NCI-H345 (cell line): ENCODE measurements around the gene SLC37A2.

ENCODE experiments used
- DNase-seq: peaks from one replicate; lab custom pipeline; 2025; lab: John Stamatoyannopoulos, UW

Gene SLC37A2

GRCh38 chr11:125071435-125071834, 8.3 kb downstream of the SLC37A2 start:
- no peak for DNase-seq

DNA sequence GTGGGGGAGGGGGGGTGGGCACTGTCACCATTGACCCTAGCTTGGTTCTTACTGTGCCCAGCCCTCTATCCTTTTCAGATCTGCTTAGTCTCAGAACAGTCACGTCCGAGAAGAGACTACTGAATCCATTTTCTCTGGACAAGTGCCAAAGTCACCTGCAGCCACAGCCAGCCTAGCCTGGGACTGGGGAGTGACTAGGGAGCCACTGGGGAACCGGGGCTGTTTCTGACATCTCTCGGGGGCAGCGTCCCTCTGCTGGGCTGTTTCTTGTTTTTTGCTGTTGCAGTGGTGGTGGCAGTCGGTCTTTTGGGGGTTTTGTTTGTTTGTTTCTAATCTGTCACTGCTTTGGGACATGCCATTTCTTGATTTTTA, 8.7 kb downstream of the SLC37A2 start:
- DNase-seq, result no peak

DNA sequence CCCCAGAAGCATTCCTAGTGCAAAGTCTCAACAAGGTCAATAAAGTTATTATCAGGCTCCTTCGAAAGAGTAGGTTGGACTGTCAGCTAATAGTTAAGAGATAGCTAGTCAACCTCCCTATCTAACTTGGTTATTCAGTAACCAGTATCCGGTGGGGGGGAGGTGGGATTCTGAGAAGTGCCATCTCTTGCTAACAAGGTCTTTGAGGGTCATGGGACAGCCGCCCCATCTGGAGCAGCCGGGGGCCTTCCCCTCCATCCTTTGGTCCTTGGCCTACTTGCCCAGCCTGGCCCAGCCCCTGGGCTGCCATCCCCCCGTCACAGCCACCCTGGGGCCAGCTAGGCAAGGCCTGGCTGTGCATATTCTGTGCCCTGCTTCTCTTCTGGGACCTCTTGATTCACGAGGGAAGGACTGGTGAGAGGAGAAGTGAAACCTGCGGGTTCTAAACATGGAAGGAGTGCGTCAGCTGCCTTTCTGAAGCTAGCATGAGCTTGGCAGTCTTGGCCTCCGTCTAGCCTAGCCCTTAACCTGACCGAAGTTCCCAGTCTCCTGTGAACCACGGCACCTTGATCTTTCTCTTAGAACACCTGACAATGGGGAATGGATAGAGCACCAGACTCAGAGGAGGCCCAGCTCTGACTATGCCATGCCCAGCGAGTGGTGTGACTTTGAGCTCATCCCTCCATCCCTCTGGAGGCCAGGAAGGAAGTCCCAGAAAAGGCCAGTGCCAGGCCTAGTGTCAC, 9.3 kb downstream of the SLC37A2 start:
- DNase-seq, result no peak

DNA sequence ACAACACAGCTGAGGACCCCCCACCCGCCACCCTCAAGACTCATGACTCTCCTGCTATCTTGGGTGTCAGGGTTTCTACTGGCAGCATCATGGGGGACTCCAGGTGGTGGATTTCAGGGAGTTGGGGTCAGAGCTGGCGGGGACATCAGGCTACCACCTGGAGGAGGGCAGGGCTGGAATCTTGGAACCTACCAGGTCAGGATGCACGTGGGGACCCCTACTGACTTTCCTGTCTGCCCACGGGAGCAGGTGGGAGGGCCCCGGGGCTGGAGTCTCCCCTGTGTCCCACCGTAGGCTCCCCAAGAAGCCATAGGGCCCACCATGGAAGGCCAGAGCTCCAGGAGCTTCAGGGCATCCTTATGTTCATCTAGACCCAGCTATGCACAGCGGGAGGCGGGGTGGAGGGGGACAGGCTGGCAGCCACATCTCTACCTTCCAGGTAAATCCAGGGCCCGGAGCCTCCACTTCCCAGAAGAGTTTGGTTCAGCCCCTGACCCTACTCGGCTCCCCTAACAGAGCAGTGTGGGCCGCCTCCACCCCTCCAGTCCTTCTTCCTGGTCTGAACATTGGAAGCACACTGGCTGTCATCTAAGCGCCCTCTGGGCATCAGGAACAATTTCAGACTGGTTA, 10.0 kb downstream of the SLC37A2 start:
- no peak for DNase-seq

- DNase-seq, result no peak
Observed at GRCh38 chr11:125073616-125074483, 10.7 kb downstream of the SLC37A2 start.

DNA sequence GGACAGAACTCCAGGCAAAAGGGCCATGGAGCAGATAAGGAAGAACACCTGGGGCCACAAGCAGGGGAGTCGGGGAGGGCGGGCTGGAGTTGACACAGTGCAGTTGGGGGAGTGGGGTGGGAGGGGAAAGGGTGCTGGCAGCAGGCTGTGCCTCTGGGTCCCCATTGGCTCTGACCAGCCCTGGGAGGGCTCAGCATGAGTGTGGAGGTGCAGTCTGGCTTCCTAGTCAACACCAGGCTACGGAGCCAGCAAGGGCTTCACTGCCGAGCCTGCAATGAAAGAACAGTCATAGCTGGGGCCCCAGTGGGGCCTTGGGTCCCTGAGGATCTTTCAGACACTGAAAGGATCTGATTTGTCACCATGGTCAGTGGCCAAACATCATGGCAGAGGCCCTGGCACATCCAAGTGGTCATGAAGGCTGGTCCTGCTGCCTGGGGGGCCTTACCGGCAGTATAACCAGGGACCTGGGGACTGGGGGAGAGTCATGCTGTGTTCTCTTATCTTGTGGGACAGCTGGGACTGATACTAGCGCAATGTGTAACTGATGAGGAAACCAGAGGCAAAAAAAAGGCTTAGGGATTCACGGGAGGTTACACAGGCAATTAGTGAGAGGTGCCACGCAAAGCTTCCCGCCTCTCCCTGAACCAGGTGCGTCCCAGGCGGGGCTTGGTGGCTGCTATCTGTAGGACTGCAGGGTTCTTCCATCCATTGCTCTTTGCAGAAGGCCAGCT, 11.6 kb downstream of the SLC37A2 start:
- no peak for DNase-seq

- no peak for DNase-seq
Observed at GRCh38 chr11:125075242-125075625, 12.1 kb downstream of the SLC37A2 start.

- DNase-seq, result no peak
Observed at GRCh38 chr11:125075900-125076317, 12.8 kb downstream of the SLC37A2 start.

DNA sequence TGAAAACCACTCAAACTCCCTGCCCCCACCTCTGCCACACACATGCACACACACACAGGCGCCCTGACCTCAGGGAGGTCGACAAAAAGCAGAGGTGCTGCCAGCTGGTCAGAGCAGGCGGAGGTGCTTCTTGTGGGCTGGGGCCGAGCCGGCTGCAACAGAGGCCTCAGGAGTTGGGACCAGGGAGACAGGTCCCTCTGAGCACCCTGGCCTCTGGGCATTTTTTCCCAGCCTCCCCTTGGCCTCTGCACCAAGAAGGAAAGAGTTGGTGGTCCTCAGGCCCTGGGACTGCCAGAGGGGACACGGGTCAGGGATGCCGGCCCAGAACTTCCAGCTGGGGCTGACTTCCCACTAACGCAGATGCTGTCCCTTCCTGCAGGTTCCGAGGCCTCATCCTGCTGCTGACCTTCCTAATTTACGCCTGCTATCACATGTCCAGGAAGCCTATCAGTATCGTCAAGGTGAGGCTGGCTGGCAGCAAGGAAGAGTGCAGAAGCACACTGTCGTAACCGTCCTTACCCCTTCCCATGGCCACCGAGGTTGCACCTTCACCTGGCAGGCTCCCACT, 13.4 kb downstream of the SLC37A2 start:
- no peak for DNase-seq

GRCh38 chr11:125078016-125078415, 14.9 kb downstream of the SLC37A2 start:
- DNase-seq, result no peak

DNA sequence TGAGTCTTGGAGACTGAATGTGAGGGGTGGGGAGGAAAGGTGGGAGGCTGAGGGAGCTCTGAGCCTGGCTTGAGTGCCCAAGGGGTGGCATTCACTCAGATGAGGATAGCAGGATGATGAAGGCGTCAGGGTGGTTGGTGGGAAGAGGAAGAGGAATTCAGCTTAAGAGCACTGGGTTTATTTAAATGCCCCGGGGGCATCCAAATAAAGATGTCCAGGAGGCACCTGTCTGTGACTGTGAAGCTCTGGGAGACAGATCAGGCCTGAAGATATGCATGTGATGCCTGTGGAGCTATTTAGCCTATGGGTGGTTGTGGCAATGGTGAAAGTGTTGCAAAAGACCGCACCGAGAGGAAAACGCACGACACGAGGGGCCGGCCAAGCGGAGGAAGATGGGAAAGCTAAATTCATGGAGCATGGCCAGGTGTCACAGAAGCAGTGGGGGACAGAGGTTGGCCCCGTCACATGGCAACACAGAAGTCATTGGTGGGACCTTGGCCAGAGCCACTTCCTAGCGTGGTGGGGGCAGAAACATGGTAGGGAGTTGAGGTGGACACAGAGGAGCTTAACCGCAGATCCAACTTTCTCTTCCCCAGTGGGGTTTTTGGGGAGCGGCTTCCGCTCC, 15.5 kb downstream of the SLC37A2 start:
- no peak for DNase-seq

DNA sequence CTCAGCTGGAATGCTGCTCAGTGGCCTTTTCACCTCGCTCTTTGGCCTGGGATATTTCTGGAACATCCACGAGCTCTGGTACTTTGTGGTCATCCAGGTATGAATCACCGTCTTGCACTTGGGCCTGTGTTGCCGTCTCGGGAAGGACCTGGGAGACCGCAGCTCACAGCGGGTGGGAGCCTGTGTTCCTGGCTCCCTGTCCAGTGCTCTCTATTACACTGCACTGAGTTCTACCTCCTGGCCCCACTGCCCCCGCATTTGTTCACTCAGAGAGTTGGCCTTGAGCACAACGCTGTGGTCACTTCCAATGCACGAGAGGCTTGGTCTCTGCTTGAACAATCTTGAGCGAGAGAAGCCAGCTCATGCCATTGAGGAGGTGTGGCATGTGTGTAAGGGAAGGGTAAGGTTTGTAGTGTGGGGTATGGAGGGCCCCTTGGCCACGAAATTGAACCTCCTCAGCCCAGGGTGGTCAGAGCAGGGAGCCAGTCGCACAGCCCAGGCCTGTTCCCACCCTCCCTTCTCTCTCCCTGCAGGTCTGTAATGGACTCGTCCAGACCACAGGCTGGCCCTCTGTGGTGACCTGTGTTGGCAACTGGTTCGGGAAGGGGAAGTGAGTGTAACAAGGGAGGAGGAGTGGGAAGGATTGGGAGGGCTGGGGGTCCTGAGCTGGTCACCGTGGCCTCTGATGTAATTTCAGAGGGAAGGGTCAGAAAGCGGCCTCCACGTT, 16.2 kb downstream of the SLC37A2 start:
- no peak for DNase-seq

DNA sequence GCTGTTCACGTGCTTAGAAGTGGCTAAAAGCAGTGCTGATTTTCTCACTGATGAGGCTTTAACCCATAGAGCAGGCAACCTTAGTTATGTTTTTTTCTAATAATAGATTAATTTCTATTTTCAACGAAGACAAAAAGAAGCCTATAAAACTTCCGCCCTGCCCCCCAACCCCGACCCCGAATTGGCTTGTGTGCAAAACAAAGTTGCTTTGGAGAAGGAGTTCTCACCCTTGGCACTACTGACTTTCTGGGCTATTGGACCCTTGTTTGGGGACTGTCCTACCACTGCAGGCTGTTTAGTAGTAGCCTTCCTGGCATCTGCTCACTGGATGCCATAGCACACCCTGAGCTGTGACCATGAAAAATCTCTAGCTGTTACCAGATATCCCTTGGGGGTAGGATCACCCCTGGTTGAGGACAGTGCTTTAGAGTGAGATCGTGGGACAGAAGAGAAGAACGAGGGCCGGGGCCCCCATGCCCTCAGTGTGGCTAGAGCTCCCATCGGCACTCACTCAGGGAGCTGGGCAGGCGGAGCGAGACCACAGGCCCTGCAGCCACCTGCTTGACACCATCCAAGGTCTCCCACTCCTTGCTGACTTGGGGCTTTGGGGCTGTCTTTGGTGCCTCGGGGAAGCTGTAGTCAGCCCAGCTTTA, 16.9 kb downstream of the SLC37A2 start:
- DNase-seq, result no peak

- no peak for DNase-seq
Observed at GRCh38 chr11:125080531-125080911, 17.4 kb downstream of the SLC37A2 start.

GRCh38 chr11:125081098-125081798, 18.1 kb downstream of the SLC37A2 start:
- DNase-seq, result no peak

GRCh38 chr11:125082040-125082439, 18.9 kb downstream of the SLC37A2 start:
- no peak for DNase-seq

DNA sequence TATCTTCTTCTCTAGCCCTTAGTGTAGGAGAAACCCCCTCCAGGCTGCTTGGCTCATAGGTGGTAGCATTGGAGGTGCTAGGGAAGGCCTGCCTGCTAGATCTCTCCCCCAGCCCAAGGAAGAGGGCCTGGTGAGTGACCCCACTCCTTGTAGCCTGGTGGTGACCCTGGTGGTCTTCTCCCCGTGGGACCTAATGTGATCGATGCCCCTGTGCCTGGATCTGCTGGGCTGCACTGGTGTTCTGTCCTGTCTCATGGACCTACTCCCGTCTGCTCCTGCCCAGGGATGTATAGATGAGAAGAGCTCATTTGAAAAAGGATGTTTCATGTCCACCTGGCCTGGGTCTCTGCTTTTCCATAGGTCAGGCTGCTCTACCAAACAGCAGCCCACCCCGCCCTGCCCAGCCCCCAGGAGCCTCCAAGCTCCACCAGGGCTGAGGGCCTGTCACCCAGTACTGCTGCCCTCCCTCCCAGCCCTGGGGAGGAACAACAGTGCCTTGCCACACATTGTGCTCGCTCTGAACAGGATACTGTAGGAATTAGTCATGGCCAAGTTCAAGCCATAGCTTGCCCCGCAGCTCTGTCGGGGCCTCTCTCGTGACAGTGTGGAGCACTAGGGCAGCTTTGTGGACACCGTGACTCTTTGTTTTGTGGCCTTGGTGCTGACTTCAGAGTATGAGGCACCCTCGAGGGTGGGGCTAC, 19.7 kb downstream of the SLC37A2 start:
- no peak for DNase-seq

DNA sequence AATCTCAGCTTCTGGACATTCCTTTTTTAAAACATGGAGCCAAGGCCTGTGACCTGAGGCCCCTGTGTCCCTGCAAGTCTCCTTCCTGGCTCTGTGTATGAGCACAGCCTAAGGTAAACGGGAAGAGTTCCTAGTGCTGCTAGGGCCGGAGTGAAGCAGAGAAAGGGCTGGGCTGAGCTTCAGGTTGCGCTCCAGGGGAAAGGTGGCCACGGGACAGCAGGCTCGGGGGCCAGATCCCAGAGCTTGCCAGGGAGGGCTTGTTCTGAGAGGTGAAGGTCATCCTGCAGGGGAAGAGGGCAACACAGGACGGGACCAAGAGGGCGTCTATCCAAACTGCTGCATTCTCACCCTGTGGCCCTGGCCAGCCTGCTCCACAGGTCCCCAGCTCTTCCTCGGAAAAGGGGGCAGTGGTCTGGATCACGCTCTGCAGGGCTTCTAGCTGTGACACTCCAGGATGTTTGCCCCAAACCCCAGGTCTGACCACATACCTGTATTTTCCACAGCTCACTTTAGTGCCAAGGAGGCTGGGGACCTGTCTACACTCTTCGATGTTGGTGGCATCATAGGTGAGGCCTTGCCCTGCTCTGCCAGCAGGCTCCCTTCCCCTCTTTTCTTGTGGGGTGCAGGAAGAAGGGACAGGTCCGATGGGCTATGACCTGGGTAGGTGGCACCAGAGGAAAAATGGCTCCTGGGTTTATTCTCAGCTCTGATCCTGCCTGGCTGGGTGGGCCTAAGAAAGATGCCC, 20.4 kb downstream of the SLC37A2 start:
- no peak for DNase-seq
